Hepatocyte (in vitro differentiated cells): ENCODE measurements around the gene CTRB2. TPM values are rescaled to one million over a fixed set of nuclear protein-coding genes. Genes with fewer than 3 reads are reported as not detected.
"Not testable (repeated sequence)": the region's sequence is repeated elsewhere in the genome, so short reads cannot be mapped to it uniquely, and the experiment has no call there.

ENCODE experiments used
- DNase-seq: peaks from one replicate; pipeline ENCODE4 v3.0.0-alpha.2; 2016; ENCODE audit warnings: low spot score
- H2AFZ ChIP-seq: fragments of 200-600 bp; sonication (generic); 2 replicates; pipeline ENCODE4 v1.6.0; 2016; ENCODE audit warnings: antibody characterized with exemption, mild to moderate bottlenecking
- H3K27ac ChIP-seq: fragments of 200-600 bp; sonication (generic); 2 replicates; pipeline ENCODE4 v1.5.1; 2016; ENCODE audit warnings: mild to moderate bottlenecking
- H3K27me3 ChIP-seq: fragments of 200-600 bp; sonication (generic); 2 replicates; pipeline ENCODE4 v1.6.1; 2016
- H3K36me3 ChIP-seq: fragments of 200-600 bp; sonication (generic); replicated peaks from 2 replicates; pipeline ENCODE4 v1.5.1; 2016; ENCODE audit warnings: low read depth; ENCODE audit not compliant: insufficient read depth
- H3K4me1 ChIP-seq: fragments of 200-600 bp; sonication (generic); 2 replicates; pipeline ENCODE4 v1.5.1; 2016; ENCODE audit warnings: mild to moderate bottlenecking, moderate library complexity; ENCODE audit not compliant: insufficient read depth
- H3K4me2 ChIP-seq: fragments of 200-600 bp; sonication (generic); 2 replicates; pipeline ENCODE4 v1.6.0; 2016
- H3K4me3 ChIP-seq: fragments of 200-600 bp; sonication (generic); 2 replicates; pipeline ENCODE4 v1.5.1; 2016; ENCODE audit warnings: mild to moderate bottlenecking
- H3K79me2 ChIP-seq: fragments of 200-600 bp; sonication (generic); 2 replicates; pipeline ENCODE4 v1.6.0; 2017; ENCODE audit warnings: mild to moderate bottlenecking
- H3K9me2 ChIP-seq: fragments of 200-600 bp; sonication (generic); replicated peaks from 2 replicates; pipeline ENCODE4 v1.6.0; 2017; ENCODE audit warnings: mild to moderate bottlenecking; ENCODE audit not compliant: insufficient read depth
- H3K9me3 ChIP-seq: fragments of 200-600 bp; sonication (generic); 2 replicates; pipeline ENCODE4 v1.5.1; 2016; ENCODE audit warnings: low read depth, mild to moderate bottlenecking
- H4K20me1 ChIP-seq: fragments of 200-600 bp; sonication (generic); 2 replicates; pipeline ENCODE4 v1.6.0; 2016; ENCODE audit warnings: mild to moderate bottlenecking; ENCODE audit not compliant: insufficient read depth, poor library complexity, severe bottlenecking
- EZH2 ChIP-seq: fragments of 200-600 bp; sonication (generic); IDR thresholded peaks from 2 replicates; pipeline ENCODE4 v1.6.1; 2016; ENCODE audit warnings: antibody characterized with exemption, mild to moderate bottlenecking, borderline replicate concordance
- EZH2phosphoT487 ChIP-seq: fragments of 200-600 bp; sonication (generic); IDR thresholded peaks from one replicate; pipeline ENCODE4 v1.6.1; 2018; ENCODE audit warnings: antibody characterized with exemption, mild to moderate bottlenecking, low read depth, moderate library complexity; ENCODE audit not compliant: unreplicated experiment, severe bottlenecking
- WGBS: methylation state at CpG from one replicate; pipeline ENCODE4 v1.1.6; 2016; ENCODE audit warnings: low lambda C conversion rate; ENCODE audit errors: missing lambda C conversion rate; 5-methylcytosine and 5-hydroxymethylcytosine counted together
- polyA plus RNA-seq: library from polyadenylated mRNA; unstranded; fragments of >200 nt; fragmentation: Nextera tagmentation; extraction: Ambion mirVana; gene quantifications from 2 replicates; pipeline ENCODE4 v1.2.1, GENCODE V29; 2016
- total RNA-seq: library from RNA; depleted of rRNA; stranded (reverse); fragments of >200 nt; gene quantifications from 2 replicates; pipeline ENCODE4 v1.2.3, GENCODE V29; 2014
- TF ChIP-seq, protein P1 (sequence below): fragments of 200-600 bp; sonication (generic); IDR thresholded peaks from 2 replicates; pipeline ENCODE4 v1.5.1; 2016; ENCODE audit warnings: antibody characterized with exemption, mild to moderate bottlenecking; ENCODE audit not compliant: poor library complexity

Gene CTRB2
- total and polyA plus RNA-seq, 2 experiments from 2014 or later = 0.44 TPM; not detected in 1

DNA sequence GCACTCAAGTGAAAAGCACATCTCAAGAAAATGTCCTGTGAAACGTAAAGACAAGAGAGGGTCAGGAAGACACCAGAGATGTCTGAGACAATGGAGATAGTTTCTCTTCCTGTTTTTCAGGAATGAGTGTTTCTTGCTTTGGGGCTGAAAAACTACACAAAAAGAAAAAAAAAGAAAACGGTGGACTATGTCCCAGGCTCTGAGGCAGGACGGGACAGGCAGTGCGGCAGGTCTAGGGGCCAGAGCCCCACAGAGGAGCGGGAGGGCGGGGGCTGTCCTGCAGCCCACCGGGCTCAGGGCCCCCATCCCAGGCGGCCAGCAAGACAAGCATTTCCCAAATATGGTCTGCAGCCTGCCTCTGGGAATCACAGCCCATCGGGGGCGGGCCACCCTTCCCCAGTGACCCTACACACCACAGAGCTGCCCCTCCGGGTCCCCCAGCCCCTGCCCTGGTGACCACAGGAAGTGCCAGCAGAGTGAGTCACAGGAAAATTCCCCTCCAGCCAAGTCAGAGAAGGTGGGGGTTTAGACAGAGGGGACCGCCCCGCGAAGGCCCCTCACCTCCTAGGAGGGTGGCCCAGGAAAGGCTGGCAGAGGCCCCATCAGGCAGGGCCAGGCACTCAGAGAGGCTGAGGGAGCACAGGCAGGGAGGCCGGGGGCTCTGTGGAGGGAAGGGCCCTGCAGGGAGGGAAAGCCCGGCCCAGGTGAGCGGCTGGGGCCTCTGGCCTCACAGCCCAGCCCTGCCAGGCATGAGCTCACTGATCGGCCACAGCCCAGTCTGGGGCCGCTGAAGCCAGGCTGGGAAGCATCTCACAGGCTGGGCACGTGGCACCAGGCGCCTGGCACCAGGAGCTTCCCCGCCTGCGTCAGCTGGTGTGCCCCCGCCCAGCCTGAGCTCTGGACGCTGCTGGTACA is 38.1 kb upstream of the CTRB2 start:
- H3K4me3 ChIP-seq = no peak overlapping the region
- no peaks in the 10 kb centered on the region for H3K27me3 ChIP-seq
- no peaks in the 10 kb centered on the region for H3K36me3 ChIP-seq
- H2AFZ ChIP-seq = no peak overlapping the region
- DNase-seq = peak; percentile 94
- 22% methylated on average over 23 of the region's 25 CpGs for WGBS
- H4K20me1 ChIP-seq = peaks cover 42% of the 10 kb centered on the region
- H3K4me1 ChIP-seq = peaks cover 68% of the 10 kb centered on the region
- H3K9me2 ChIP-seq = no peaks in the 10 kb centered on the region
- peak overlapping the region; percentile 96 for H3K27ac ChIP-seq
- peak overlapping the region; percentile 99 for H3K4me2 ChIP-seq
- TF ChIP-seq EZH2 (no peak), EZH2phosphoT487 (no peak)
- no peaks in the 10 kb centered on the region for H3K9me3 ChIP-seq
- peaks cover 88% of the 10 kb centered on the region for H3K79me2 ChIP-seq

DNA sequence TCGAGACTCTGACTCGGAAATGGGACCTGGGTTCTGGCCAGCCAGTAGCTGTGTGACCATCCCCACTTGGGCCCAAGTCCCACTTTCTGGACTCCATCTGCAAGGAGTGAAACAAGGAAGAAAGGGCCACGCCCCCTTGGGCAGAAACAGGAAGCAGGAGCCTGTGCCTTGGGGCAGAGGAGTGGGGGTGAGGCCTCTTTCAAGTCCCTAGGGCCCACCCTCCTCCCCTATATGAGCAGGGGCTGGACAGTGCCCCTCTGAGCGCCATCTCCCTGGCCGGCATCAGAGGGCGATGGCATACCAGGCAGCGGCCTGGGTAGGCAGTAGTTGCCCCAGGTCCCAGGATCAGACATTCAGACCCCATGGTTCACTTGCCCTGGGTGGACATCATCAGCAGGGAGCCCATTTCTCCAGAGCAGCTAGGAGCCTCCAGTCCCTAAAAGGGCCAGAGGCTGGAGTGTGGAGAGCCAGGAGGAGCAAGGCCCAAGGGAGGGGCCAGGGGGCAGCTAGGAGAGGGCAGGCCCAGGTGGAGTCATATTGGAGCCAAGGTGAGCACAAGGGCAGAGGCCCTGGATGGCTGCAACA is 37.4 kb upstream of the CTRB2 start:
- no peaks in the 10 kb centered on the region for H3K36me3 ChIP-seq
- peaks cover 88% of the 10 kb centered on the region for H3K79me2 ChIP-seq
- TF ChIP-seq EZH2 (no peak), EZH2phosphoT487 (no peak)
- TF ChIP-seq, protein P1, sequence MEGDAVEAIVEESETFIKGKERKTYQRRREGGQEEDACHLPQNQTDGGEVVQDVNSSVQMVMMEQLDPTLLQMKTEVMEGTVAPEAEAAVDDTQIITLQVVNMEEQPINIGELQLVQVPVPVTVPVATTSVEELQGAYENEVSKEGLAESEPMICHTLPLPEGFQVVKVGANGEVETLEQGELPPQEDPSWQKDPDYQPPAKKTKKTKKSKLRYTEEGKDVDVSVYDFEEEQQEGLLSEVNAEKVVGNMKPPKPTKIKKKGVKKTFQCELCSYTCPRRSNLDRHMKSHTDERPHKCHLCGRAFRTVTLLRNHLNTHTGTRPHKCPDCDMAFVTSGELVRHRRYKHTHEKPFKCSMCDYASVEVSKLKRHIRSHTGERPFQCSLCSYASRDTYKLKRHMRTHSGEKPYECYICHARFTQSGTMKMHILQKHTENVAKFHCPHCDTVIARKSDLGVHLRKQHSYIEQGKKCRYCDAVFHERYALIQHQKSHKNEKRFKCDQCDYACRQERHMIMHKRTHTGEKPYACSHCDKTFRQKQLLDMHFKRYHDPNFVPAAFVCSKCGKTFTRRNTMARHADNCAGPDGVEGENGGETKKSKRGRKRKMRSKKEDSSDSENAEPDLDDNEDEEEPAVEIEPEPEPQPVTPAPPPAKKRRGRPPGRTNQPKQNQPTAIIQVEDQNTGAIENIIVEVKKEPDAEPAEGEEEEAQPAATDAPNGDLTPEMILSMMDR = no peak
- no peaks in the 10 kb centered on the region for H3K9me3 ChIP-seq
- H3K9me2 ChIP-seq = no peaks in the 10 kb centered on the region
- 81% methylated on average over 7 of the region's 7 CpGs for WGBS
- peaks cover 62% of the 10 kb centered on the region for H3K4me1 ChIP-seq
- H3K27ac ChIP-seq = peak overlapping the region; percentile 96
- peak; percentile 53 for DNase-seq
- peak overlapping the region; percentile 99 for H3K4me2 ChIP-seq
- H2AFZ ChIP-seq = no peak overlapping the region
- no peaks in the 10 kb centered on the region for H3K27me3 ChIP-seq
- H4K20me1 ChIP-seq = peaks cover 36% of the 10 kb centered on the region
- no peak overlapping the region for H3K4me3 ChIP-seq

DNA sequence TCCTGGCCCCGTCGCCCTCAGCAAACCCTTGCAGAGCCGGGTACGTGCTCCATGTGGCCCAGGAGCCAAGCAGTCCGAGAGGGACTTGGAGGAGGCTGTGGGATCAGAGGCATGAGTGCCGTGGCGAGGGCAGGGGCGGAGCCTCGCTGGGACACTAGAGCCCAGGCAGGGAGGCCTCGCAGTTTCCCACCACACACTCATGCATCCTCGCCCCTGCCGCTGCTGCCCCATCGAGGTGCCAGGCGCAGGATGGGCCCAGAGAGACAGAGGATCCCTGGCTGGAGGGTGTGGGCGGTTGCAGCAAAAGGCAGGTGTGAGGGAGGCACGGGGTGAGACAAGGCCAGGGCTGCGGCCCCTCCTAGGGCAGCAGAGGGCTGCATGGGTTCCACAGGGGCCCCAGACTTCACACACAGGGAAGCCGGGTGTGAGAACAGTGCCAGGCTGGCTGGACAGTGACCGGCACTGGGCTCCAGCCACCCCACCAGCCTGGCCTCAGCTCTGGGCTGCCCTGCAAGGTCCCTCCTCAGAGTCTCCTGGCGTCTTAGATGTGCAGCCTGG is 36.8 kb upstream of the CTRB2 start:
- no peaks in the 10 kb centered on the region for H3K27me3 ChIP-seq
- H3K4me1 ChIP-seq = peaks cover 62% of the 10 kb centered on the region
- no peak for DNase-seq
- H3K36me3 ChIP-seq = no peaks in the 10 kb centered on the region
- 83% methylated on average over 20 of the region's 20 CpGs for WGBS
- peaks cover 34% of the 10 kb centered on the region for H4K20me1 ChIP-seq
- H3K4me3 ChIP-seq = no peak overlapping the region
- peaks cover 88% of the 10 kb centered on the region for H3K79me2 ChIP-seq
- no peaks in the 10 kb centered on the region for H3K9me3 ChIP-seq
- H3K9me2 ChIP-seq = no peaks in the 10 kb centered on the region
- H3K4me2 ChIP-seq = peak overlapping the region; percentile 99
- TF ChIP-seq, protein P1 = no peak
- TF ChIP-seq EZH2 (no peak), EZH2phosphoT487 (no peak)
- H3K27ac ChIP-seq = peak overlapping the region; percentile 96
- H2AFZ ChIP-seq = no peak overlapping the region

DNA sequence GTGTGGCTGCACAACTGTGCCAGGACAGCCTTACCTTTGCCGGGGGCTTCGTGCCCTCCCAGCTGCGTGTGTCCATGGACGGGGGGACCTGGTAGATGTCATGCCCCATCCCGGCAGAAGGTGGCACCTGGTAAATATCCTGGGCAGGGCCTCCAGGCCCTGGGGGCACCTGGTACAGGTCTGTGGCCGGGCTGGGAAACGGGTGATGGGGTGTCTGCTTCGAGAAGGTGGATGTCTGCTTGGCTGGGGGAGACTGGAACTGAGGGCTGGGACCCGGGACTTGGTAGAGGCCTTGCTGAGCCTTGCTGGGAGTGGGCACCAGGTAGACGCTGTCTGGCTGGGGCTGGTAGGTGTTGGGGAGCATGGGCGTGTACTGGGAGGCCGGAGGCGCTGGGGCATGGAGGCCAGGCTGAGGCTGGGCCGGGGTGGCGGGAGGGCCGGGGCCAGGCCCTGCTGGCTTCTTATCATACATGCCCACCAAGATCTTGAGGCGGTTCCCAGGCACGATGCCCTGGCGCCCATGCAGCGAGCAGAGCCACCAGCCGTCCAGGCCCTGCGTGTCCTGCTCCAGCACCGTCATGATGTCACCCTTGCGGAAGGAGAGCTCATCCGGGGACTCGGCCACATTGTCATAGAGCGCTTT is 35.6 kb upstream of the CTRB2 start:
- 99% methylated on average over 24 of the region's 27 CpGs for WGBS
- not testable (repeated sequence) for H3K36me3 ChIP-seq
- peaks cover 86% of the 10 kb centered on the region for H3K79me2 ChIP-seq

More for the DNA sequence above, 35.6 kb upstream of the CTRB2 start:
- peaks cover 29% of the 10 kb centered on the region for H4K20me1 ChIP-seq
- not testable (repeated sequence) for H3K4me2 ChIP-seq, H2AFZ ChIP-seq, H3K27me3 ChIP-seq, H3K9me3 ChIP-seq, DNase-seq, H3K27ac ChIP-seq, H3K4me3 ChIP-seq, H3K9me2 ChIP-seq
- H3K4me1 ChIP-seq = peaks cover 62% of the 10 kb centered on the region
